ENCODE measurements around the gene LPP. TPM values are rescaled to one million over a fixed set of nuclear protein-coding genes. Genes with fewer than 3 reads are reported as not detected.

The LPP gene
- total and polyA plus RNA-seq, 8 donors = 8.0 to 885 (median 305) TPM

- peaks cover 0 to 58% (median 26%) of the 10 kb centered on the region in 4 donors for H3K4me1 ChIP-seq
- H3K9me3 ChIP-seq = no peaks in the 10 kb centered on the region
- DNase-seq = no peak
- intact Hi-C loops (cut with DNase I; ENCODE audit: low total_unique reads) = no loop called here
- no peaks in the 10 kb centered on the region for H3K36me3 ChIP-seq
- TF ChIP-seq CTCF (IDR thresholded peaks at IDR 0.05) (no peak), POLR2AphosphoS5 (IDR thresholded peaks at IDR 0.05) (no peak)
- H3K27me3 ChIP-seq = no peaks in the 10 kb centered on the region
- H3K4me3 ChIP-seq = no peak overlapping the region
- H3K27ac ChIP-seq = no peak overlapping the region
Measured at GRCh38 chr3:188338086-188338485, 184.1 kb downstream of the LPP start.

- Histone ChIP-seq H3K9me3 (no peaks in the 10 kb centered on the region), H3K4me1 (peaks cover 0 to 64% (median 34%) of the 10 kb centered on the region in 4 donors), H3K27ac (peak overlapping the region in 1 of 5 donors; percentile 63), H3K4me3 (no peak overlapping the region), H3K36me3 (no peaks in the 10 kb centered on the region), H3K27me3 (no peaks in the 10 kb centered on the region)
- TF ChIP-seq EP300 (IDR thresholded peaks at IDR 0.05) (no peak), POLR2A (IDR thresholded peaks at IDR 0.05) (no peak), POLR2AphosphoS5 (IDR thresholded peaks at IDR 0.05) (no peak), CTCF (IDR thresholded peaks at IDR 0.05) (no peak)
- WGBS, 5 donors = 73 to 84% (median 76%) methylated on average over 11 of the region's 11 CpGs
- DNase-seq = no peak
- intact Hi-C loops (cut with DNase I; ENCODE audit: low total_unique reads) = no loop called here
Measured at GRCh38 chr3:188339410-188340295, 185.7 kb downstream of the LPP start.

GRCh38 chr3:188341501-188341900 lies 187.5 kb downstream of the LPP start:
- WGBS, 5 donors = 78 to 87% (median 81%) methylated on average over 2 of the region's 2 CpGs
- Histone ChIP-seq H3K4me3 (no peak overlapping the region), H3K4me1 (peaks cover 0 to 72% (median 35%) of the 10 kb centered on the region in 4 donors)

More at GRCh38 chr3:188341501-188341900, 187.5 kb downstream of the LPP start:
- H3K36me3 ChIP-seq = no peaks in the 10 kb centered on the region
- H3K9me3 ChIP-seq = no peaks in the 10 kb centered on the region
- DNase-seq = no peak
- TF ChIP-seq POLR2A (IDR thresholded peaks at IDR 0.05) (no peak), EP300 (IDR thresholded peaks at IDR 0.05) (no peak), POLR2AphosphoS5 (IDR thresholded peaks at IDR 0.05) (no peak), CTCF (IDR thresholded peaks at IDR 0.05) (no peak)
- no peaks in the 10 kb centered on the region for H3K27me3 ChIP-seq
- intact Hi-C loops (cut with DNase I; ENCODE audit: low total_unique reads) = no loop called here
- no peak overlapping the region for H3K27ac ChIP-seq

Measured in stomach (tissue), 9 donors.